Endothelial cell of umbilical vein (primary cell): ENCODE measurements around the gene GRPR. TPM values are rescaled to one million over a fixed set of nuclear protein-coding genes. Genes with fewer than 3 reads are reported as not detected.

Source experiments
- BruUV-seq: library from RNA; stranded (reverse); fragments of 400-500 nt; replicated peaks from 2 replicates; lab custom pipeline; 2021; lab: Mats Ljungman, UMichigan
- CTCF ChIA-PET: fragments of 300-600, 350-600 bp; sonication (Branson Sonifier 250); formaldehyde crosslinking; loops from one replicate; lab custom pipeline; 2021; ENCODE audit warnings: antibody characterized with exemption, inconsistent platforms; lab: Charles Lee
- POLR2A ChIA-PET: fragments of 300-600, 350-600 bp; sonication (Branson Sonifier 250); formaldehyde crosslinking; loops from one replicate; lab custom pipeline; 2021; ENCODE audit warnings: antibody characterized with exemption, inconsistent platforms; lab: Charles Lee
- DNase-seq: peaks from one replicate; pipeline ENCODE4 v3.0.0-alpha.2; 2011; ENCODE audit warnings: low read depth, low spot score
- FAIRE-seq: peaks from 2 replicates; lab custom pipeline; 2011; peaks lifted over from hg19 to GRCh38; lab: Jason Lieb, UNC
- H2AFZ ChIP-seq: 2 replicates; pipeline ENCODE4 v1.6.0; 2012; ENCODE audit warnings: low read depth, low read length, control low read depth, inconsistent platforms
- H3K27ac ChIP-seq: 2 replicates; pipeline ENCODE4 v1.5.1; 2011; ENCODE audit warnings: low read depth, mild to moderate bottlenecking, control low read depth, low read length, moderate library complexity; ENCODE audit not compliant: insufficient read depth
- H3K27me3 ChIP-seq, 2 experiments: 2 replicates each; pipeline versions ENCODE4 v1.6.0 to v1.6.1; 2011; ENCODE audit warnings: low read length in 2 of 2, mixed read lengths in 1 of 2; ENCODE audit not compliant: control insufficient read depth in 2 of 2, insufficient read depth in 2 of 2
- H3K36me3 ChIP-seq, 2 experiments: 2 replicates in 1 of 2; 3 replicates in 1 of 2; pipeline ENCODE4 v1.5.1; 2011; ENCODE audit warnings: low read length in 2 of 2, mild to moderate bottlenecking in 1 of 2, moderate library complexity in 1 of 2; ENCODE audit not compliant: control insufficient read depth in 2 of 2, insufficient read depth in 2 of 2; ENCODE audit errors: extremely low read depth in 1 of 2
- H3K4me1 ChIP-seq: 3 replicates; pipeline ENCODE4 v1.5.1; 2011; ENCODE audit warnings: mild to moderate bottlenecking, low read length; ENCODE audit not compliant: control insufficient read depth, insufficient read depth; ENCODE audit errors: extremely low read depth
- H3K4me2 ChIP-seq: 2 replicates; pipeline ENCODE4 v1.6.1; 2011; ENCODE audit warnings: low read length, control low read depth, mixed read lengths; ENCODE audit not compliant: insufficient read depth
- H3K4me3 ChIP-seq, 3 experiments: fragments of 200-600 bp in 1 of 3; sonication (generic), shearing (Covaris generic) in 1 of 3; replicated peaks in 1 of 3; 2 replicates each; pipeline ENCODE4 v1.5.1; 2011 to 2016; ENCODE audit warnings: control low read depth in 3 of 3, low read length in 3 of 3, mild to moderate bottlenecking in 2 of 3, inconsistent platforms in 1 of 3, low read depth in 1 of 3, moderate library complexity in 1 of 3; ENCODE audit not compliant: insufficient read depth in 1 of 3
- H3K79me2 ChIP-seq: 2 replicates; pipeline ENCODE4 v1.6.0; 2012; ENCODE audit warnings: low read length, inconsistent platforms; ENCODE audit not compliant: control insufficient read depth, insufficient read depth
- H3K9ac ChIP-seq: replicated peaks from 2 replicates; pipeline ENCODE3; 2011; ENCODE audit warnings: low read length, control low read depth; ENCODE audit not compliant: insufficient read depth; ENCODE audit errors: extremely low read depth
- H3K9me1 ChIP-seq: replicated peaks from 3 replicates; pipeline ENCODE4 v1.6.0; 2011; ENCODE audit warnings: mild to moderate bottlenecking, low read length; ENCODE audit not compliant: control insufficient read depth, insufficient read depth; ENCODE audit errors: extremely low read depth
- H3K9me3 ChIP-seq: replicated peaks from 2 replicates; pipeline ENCODE4 v1.5.1; 2012; ENCODE audit warnings: low read length, inconsistent platforms; ENCODE audit not compliant: control insufficient read depth, insufficient read depth
- H4K20me1 ChIP-seq: replicated peaks from 2 replicates; pipeline ENCODE3; 2011; ENCODE audit warnings: mild to moderate bottlenecking, low read length; ENCODE audit not compliant: control insufficient read depth, insufficient read depth; ENCODE audit errors: extremely low read depth
- EZH2 ChIP-seq: IDR thresholded peaks from 2 replicates; pipeline ENCODE4 v1.6.1; 2012; ENCODE audit warnings: borderline replicate concordance, low read depth, mild to moderate bottlenecking, moderate library complexity, low read length, inconsistent platforms; ENCODE audit not compliant: severe bottlenecking
- FOS ChIP-seq: IDR thresholded peaks from 2 replicates; pipeline ENCODE4 v1.6.1; 2011; ENCODE audit warnings: mild to moderate bottlenecking, low read length, moderate library complexity, borderline replicate concordance; ENCODE audit not compliant: insufficient read depth
- GATA2 ChIP-seq: IDR thresholded peaks from 2 replicates; pipeline ENCODE4 v1.7.0; 2011; ENCODE audit warnings: low read depth, mild to moderate bottlenecking, moderate library complexity, mixed read lengths, low read length; ENCODE audit not compliant: insufficient read length, insufficient read depth
- JUN ChIP-seq: IDR thresholded peaks from 2 replicates; pipeline ENCODE4 v1.6.1; 2011; ENCODE audit warnings: borderline replicate concordance, low read depth; ENCODE audit not compliant: insufficient read length, insufficient read depth
- MYC ChIP-seq: IDR thresholded peaks from one replicate; pipeline ENCODE4 v1.6.1; 2011; ENCODE audit warnings: mild to moderate bottlenecking, low read depth, low read length
- POLR2A ChIP-seq: IDR thresholded peaks from 2 replicates; pipeline ENCODE4 v1.6.1; 2012; ENCODE audit warnings: low read depth, mild to moderate bottlenecking, control low read depth, low read length
- POLR2AphosphoS5 ChIP-seq: IDR thresholded peaks from 2 replicates; pipeline ENCODE4 v1.6.1; 2012; ENCODE audit warnings: low read depth, mild to moderate bottlenecking, control low read depth, low read length, moderate library complexity; ENCODE audit not compliant: insufficient read depth
- dilution Hi-C: fragments of 300-500 bp; cut with MboI; formaldehyde crosslinking; loops from one replicate; pipeline ENCODE4 v1.15.0; 2019; ENCODE audit warnings: low sequenced_read_pairs; ENCODE audit not compliant: extremely low pct_ligation_motif_present
- intact Hi-C: fragments of 100-400 bp; cut with micrococcal nuclease; formaldehyde crosslinking; loops from one replicate; pipeline ENCODE4 v1.10.0; 2022
- polyA plus RNA-seq, 4 experiments: library from polyadenylated mRNA; depleted of rRNA in 3 of 4; stranded (reverse) in 3 of 4; unstranded in 1 of 4; fragments of >200 nt; gene quantifications; 2 replicates each; pipeline versions ENCODE4 v1.2.1 to v1.2.3, GENCODE V29; 2011 to 2012; ENCODE audit warnings: missing spikeins in 1 of 4
- total RNA-seq: library from RNA; stranded (reverse); gene quantifications from 2 replicates; pipeline ENCODE4 v1.2.3, GENCODE V29; 2021
- TF ChIP-seq, protein P1 (sequence below): IDR thresholded peaks from 2 replicates; pipeline ENCODE4 v1.6.1; 2011; ENCODE audit not compliant: insufficient read depth, insufficient read length
- TF ChIP-seq, protein P2 (sequence below), 2 donors: IDR thresholded peaks; 1 replicate in 1 of 2; 2 replicates in 1 of 2; pipeline ENCODE4 v1.5.1; 2011; ENCODE audit warnings: low read length in 2 of 2, mild to moderate bottlenecking in 2 of 2, moderate library complexity in 2 of 2, control low read depth in 1 of 2, inconsistent platforms in 1 of 2, low read depth in 1 of 2; ENCODE audit not compliant: insufficient read depth in 1 of 2; ENCODE audit errors: extremely low read depth in 1 of 2

GRPR gene
- total and polyA plus RNA-seq, 2 donors (not counting 3 experiments of a cell fraction or from before 2014, with no cell fraction given): 0.11 TPM; not detected in 1

DNA sequence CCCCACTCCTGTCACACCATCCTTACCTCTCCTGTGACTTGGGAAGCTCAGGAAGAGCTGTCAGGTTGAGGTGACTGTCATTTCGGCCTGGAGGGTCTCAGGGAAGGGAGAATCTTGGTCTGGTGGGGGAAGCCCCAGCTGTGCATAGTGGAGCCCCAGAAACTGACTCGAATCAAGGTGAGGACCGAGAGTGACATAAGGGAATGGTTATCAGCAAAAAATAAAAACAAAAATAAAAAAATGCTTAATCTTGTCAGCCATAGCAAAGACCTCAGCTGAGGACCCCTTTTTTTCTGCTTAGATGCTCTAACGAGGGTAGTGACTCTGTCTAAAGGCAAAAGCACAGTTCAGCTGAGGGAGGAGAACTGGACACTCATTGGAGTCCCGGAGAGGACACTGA, 43.8 kb downstream of the GRPR start, which contains the start of gene MAGEB17:
TSS of gene MAGEB17 (plus strand) at position 301 of the 400 bp plus-strand sequence. CDS start 2,902 bp downstream, outside the sequence.
- TF ChIP-seq, protein P1, sequence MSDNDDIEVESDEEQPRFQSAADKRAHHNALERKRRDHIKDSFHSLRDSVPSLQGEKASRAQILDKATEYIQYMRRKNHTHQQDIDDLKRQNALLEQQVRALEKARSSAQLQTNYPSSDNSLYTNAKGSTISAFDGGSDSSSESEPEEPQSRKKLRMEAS: no peak
- TF ChIP-seq POLR2AphosphoS5 (no peak), FOS (no peak), EZH2 (no peak), MYC (no peak), JUN (no peak), POLR2A (no peak), GATA2 (no peak)
- TF ChIP-seq, protein P2, sequence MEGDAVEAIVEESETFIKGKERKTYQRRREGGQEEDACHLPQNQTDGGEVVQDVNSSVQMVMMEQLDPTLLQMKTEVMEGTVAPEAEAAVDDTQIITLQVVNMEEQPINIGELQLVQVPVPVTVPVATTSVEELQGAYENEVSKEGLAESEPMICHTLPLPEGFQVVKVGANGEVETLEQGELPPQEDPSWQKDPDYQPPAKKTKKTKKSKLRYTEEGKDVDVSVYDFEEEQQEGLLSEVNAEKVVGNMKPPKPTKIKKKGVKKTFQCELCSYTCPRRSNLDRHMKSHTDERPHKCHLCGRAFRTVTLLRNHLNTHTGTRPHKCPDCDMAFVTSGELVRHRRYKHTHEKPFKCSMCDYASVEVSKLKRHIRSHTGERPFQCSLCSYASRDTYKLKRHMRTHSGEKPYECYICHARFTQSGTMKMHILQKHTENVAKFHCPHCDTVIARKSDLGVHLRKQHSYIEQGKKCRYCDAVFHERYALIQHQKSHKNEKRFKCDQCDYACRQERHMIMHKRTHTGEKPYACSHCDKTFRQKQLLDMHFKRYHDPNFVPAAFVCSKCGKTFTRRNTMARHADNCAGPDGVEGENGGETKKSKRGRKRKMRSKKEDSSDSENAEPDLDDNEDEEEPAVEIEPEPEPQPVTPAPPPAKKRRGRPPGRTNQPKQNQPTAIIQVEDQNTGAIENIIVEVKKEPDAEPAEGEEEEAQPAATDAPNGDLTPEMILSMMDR (IDR thresholded peaks at IDR 0.05; ENCODE audit: extremely low read depth in 1 of 2, insufficient read depth in 1 of 2, low read depth in 1 of 2, low read length in 2 of 2): no peak
- DNase-seq: no peak
- intact Hi-C loops: no loop called here
- no peak within 1 kb of the TSS for H3K4me3 ChIP-seq
- BruUV-seq: no TSS peak
- dilution Hi-C loops: no loop called here
- FAIRE-seq: no peak
- no peak within 1 kb of the TSS for H3K4me2 ChIP-seq
- ChIA-PET CTCF (no interaction called here), POLR2A (no interaction called here)
- H3K4me1 ChIP-seq: no peaks in the 10 kb centered on the region
- no peaks in the 10 kb centered on the region for H4K20me1 ChIP-seq
- no peak within 1 kb of the TSS for H3K9ac ChIP-seq
- no peaks in the 10 kb centered on the region for H3K36me3 ChIP-seq
- no peaks in the 10 kb centered on the region for H3K27me3 ChIP-seq
- H2AFZ ChIP-seq: no peak within 1 kb of the TSS
- H3K79me2 ChIP-seq: no peaks in the 10 kb centered on the region
- no peak within 1 kb of the TSS for H3K27ac ChIP-seq
- no peaks in the 10 kb centered on the region for H3K9me1 ChIP-seq
- no peaks in the 10 kb centered on the region for H3K9me3 ChIP-seq
